ENCODE data around the gene FAXC.
A peak's percentile ranks its signal among the peaks of the same experiment; 100 is the strongest.

The FAXC gene

DNA sequence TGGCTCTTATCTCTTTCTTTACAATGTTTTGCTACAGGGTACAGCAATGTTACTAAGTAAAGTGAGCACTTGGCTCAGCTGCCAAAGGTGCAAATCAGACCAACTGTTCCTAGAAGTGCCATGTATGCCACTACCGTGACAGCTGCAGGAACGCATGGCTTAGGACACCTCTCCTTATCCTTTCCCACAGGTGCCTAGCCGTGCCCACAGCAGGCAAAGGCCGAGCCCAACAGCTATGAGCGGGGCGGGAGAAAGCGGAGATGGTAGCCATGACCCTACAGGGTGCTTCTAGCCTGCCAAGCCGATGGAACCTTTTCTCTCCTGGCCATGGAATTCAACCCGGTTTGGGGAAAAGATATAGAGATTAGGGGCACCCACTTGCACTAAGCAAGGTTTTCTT, 97.1 kb downstream of the FAXC start:
- DNase-seq (ENCODE audit: low read depth in 2 of 2) = no peak
- no peak overlapping the region for H3K4me3 ChIP-seq (replicated peaks in 1 of 2; ENCODE audit: low read depth in 2 of 2, low read length in 2 of 2)
- TF ChIP-seq, protein P1, sequence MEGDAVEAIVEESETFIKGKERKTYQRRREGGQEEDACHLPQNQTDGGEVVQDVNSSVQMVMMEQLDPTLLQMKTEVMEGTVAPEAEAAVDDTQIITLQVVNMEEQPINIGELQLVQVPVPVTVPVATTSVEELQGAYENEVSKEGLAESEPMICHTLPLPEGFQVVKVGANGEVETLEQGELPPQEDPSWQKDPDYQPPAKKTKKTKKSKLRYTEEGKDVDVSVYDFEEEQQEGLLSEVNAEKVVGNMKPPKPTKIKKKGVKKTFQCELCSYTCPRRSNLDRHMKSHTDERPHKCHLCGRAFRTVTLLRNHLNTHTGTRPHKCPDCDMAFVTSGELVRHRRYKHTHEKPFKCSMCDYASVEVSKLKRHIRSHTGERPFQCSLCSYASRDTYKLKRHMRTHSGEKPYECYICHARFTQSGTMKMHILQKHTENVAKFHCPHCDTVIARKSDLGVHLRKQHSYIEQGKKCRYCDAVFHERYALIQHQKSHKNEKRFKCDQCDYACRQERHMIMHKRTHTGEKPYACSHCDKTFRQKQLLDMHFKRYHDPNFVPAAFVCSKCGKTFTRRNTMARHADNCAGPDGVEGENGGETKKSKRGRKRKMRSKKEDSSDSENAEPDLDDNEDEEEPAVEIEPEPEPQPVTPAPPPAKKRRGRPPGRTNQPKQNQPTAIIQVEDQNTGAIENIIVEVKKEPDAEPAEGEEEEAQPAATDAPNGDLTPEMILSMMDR (IDR thresholded peaks at IDR 0.05; ENCODE audit: low read depth, low read length) = no peak

DNA sequence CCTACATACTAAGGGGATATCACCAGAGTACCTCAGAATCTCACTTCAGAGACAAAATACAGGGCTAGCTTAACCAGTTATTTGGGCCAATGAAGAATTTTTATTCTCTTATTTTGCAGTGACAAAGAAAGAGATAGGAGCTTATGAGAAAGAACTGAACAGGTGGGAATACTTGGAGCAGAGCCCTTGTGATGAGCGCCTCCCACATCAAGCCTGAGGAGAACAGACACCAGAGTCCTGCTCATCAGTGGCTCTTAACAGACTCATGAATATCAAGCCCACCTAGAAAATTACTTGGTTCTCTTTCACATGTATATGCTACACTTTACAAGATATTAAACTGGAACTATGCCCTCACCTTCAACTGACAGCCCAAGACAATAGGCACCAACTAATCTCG, 99.0 kb downstream of the FAXC start:
- H3K4me3 ChIP-seq (replicated peaks in 1 of 2; ENCODE audit: low read depth in 2 of 2, low read length in 2 of 2) = no peak overlapping the region
- no peak for DNase-seq (ENCODE audit: low read depth in 2 of 2)
- TF ChIP-seq, protein P1 (IDR thresholded peaks at IDR 0.05; ENCODE audit: low read depth, low read length) = no peak

DNA sequence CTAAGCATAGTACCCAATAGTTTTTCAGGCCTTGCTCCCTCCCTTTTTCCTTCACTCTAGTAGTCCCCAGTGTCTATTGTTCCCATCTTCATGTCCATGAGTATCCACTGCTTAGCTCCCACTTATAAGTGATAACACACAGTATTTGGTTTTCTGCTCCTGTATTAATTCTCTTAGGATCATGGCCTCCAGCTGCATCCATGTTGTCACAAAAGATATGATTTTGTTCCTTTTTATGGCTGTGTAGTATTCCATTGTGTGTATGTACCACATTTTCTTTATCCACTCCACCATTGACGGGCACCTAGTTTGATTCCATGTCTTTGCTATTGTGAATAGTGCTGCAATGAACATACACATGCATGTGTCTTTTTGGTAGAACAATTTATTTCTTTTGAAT, 102.9 kb downstream of the FAXC start:
- no peak overlapping the region for H3K4me3 ChIP-seq (replicated peaks in 1 of 2; ENCODE audit: low read depth in 2 of 2, low read length in 2 of 2)
- no peak for DNase-seq (ENCODE audit: low read depth in 2 of 2)
- TF ChIP-seq, protein P1 (IDR thresholded peaks at IDR 0.05; ENCODE audit: low read depth, low read length) = no peak

DNA sequence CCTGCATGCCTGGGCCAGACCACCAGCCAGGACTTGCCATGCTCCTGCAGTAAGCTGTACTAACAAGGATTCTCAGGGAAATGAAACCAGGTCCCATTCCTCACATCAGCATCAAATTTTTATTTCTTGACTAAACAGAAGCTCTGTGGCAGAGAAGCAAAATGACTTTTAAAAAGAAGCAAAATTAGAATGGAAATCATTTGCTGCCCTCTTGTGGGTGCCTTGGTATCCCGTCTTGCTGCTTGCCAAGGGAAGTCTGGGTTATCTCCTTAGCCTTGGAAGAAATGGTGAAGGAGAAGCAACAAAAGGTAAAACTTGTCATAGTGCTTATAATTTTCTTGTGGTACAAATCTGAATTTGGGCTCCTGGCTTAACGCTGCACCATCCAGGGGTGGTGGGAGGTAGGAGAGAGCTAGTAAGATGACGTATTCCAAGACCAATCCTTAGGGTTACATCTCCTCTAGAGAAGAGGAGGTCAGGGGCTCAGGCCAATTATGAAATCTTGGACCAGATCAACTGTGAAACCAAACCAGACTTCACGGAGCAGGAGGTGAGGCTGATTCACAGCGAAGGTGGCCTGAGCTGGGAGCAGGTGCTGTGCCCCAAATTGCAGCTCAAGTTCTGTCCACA, 107.5 kb downstream of the FAXC start:
- H3K4me3 ChIP-seq (replicated peaks in 1 of 2; ENCODE audit: low read depth in 2 of 2, low read length in 2 of 2) = no peak overlapping the region
- TF ChIP-seq, protein P1 (IDR thresholded peaks at IDR 0.05; ENCODE audit: low read depth, low read length) = peak; percentile 31
- DNase-seq (ENCODE audit: low read depth in 2 of 2) = peak; percentile 14 to 44

DNA sequence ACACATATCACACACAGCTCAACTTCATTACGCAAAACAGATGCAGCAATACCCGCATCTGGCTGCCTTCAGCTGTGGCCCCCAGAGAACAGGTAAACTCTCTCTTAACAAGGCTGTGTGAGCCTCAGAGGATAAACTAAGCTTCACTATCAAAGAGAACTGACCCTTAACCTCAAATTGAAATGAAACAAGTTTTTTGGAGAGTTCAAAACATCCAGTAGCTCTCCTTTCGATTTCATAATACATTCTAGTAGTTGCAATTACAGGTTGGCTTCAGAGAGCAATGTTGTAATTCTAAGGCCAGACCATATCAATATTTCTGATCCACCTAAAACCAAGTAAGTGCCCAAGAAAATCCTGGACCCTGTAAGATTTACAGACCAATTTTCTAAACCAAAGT, 113.5 kb downstream of the FAXC start:
- TF ChIP-seq, protein P1 (IDR thresholded peaks at IDR 0.05; ENCODE audit: low read depth, low read length) = no peak
- no peak overlapping the region for H3K4me3 ChIP-seq (replicated peaks in 1 of 2; ENCODE audit: low read depth in 2 of 2, low read length in 2 of 2)
- DNase-seq (ENCODE audit: low read depth in 2 of 2) = no peak

DNA sequence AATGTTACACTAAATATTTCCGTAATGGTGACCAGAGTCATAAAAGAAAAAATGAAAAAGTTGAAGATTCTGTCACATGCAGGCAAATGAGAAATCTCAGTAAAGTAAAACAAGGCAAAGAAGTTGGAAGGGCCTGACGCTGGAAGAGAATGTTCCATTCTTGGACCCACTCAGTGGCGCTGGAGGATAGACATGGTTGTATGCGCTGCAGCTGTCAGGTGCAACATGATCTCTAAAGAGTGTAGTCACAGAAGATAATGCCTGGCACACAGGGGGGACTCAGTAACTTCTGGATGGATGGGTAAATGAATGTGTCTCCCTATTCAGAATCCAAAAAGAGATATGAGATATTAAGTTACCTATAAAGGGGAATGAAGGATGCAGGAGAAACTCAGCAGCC, 116.3 kb downstream of the FAXC start:
- TF ChIP-seq, protein P1 (IDR thresholded peaks at IDR 0.05; ENCODE audit: low read depth, low read length) = no peak
- H3K4me3 ChIP-seq (replicated peaks in 1 of 2; ENCODE audit: low read depth in 2 of 2, low read length in 2 of 2) = no peak overlapping the region
- no peak for DNase-seq (ENCODE audit: low read depth in 2 of 2)

DNA sequence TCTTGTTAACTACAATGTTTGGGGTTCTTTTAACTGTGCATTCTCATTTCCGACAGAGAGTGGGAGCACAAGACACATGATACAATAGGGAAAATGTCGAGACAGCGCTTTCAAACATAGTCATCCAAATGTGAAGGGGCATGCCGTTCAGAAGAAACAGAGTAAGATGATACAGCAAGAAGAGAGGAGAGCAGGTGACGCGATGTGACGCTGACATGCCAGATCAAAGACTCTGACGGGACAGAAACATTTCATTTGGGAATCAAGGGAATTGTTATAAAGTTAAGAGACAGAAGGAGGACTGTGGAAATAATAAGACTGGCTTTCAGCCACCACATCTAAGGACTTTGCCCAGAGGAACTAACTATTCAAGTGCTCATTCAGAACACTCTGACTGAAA, 117.4 kb downstream of the FAXC start:
- TF ChIP-seq, protein P1 (IDR thresholded peaks at IDR 0.05; ENCODE audit: low read depth, low read length) = no peak
- no peak overlapping the region for H3K4me3 ChIP-seq (replicated peaks in 1 of 2; ENCODE audit: low read depth in 2 of 2, low read length in 2 of 2)
- no peak for DNase-seq (ENCODE audit: low read depth in 2 of 2)

Data from cardiac fibroblast (primary cell).